Sigmoid colon (tissue), 3 donors: ENCODE data around the gene RAPGEF5.

Experiments used
- CTCF ChIP-seq, 4 experiments: fragments of 450-650 bp in 3 of 4; fragments of 200-600 bp in 1 of 4; IDR thresholded peaks; one replicate each; pipeline ENCODE4 v1.5.1; 2016 to 2019; ENCODE audit warnings: antibody characterized with exemption in 4 of 4, mild to moderate bottlenecking in 3 of 4, moderate library complexity in 2 of 4
- POLR2A ChIP-seq, 2 donors: fragments of 450-650 bp; IDR thresholded peaks; one replicate each; pipeline ENCODE4 v1.6.1; 2016; ENCODE audit warnings: antibody characterized with exemption in 2 of 2, mild to moderate bottlenecking in 2 of 2, moderate library complexity in 2 of 2

- TF ChIP-seq POLR2A (IDR thresholded peaks at IDR 0.05): no peak
- no peak for TF ChIP-seq CTCF (IDR thresholded peaks at IDR 0.05)
These were observed 167.7 kb downstream of the RAPGEF5 start for GRCh38 chr7:22189230-22189629.
